AG09319 (cell line): Measurements from ENCODE around the gene CDC42BPB.

Source experiments
- DNase-seq: peaks from one replicate; pipeline ENCODE4 v3.0.0-alpha.2; 2010; ENCODE audit warnings: low read depth; ENCODE audit errors: extremely low read depth
- CTCF ChIP-seq: IDR thresholded peaks from 2 replicates; pipeline ENCODE4 v1.5.1; 2011; ENCODE audit warnings: low read depth, mild to moderate bottlenecking, inconsistent platforms, low read length, moderate library complexity

CDC42BPB gene

GRCh38 chr14:102935756-102936155 lies 121.6 kb downstream of the CDC42BPB start:
- no peak for DNase-seq
- TF ChIP-seq CTCF, result no peak

- TF ChIP-seq CTCF, result no peak
- DNase-seq, result no peak
Observed at GRCh38 chr14:102933618-102934231, 123.6 kb downstream of the CDC42BPB start.

- DNase-seq, result no peak
- no peak for TF ChIP-seq CTCF
Observed at GRCh38 chr14:102932484-102933248, 124.7 kb downstream of the CDC42BPB start.

GRCh38 chr14:102931580-102932285 lies 125.6 kb downstream of the CDC42BPB start:
- TF ChIP-seq CTCF, result no peak
- DNase-seq, result no peak

GRCh38 chr14:102930753-102931579 lies 126.4 kb downstream of the CDC42BPB start:
- no peak for TF ChIP-seq CTCF

GRCh38 chr14:102930138-102930752 lies 127.1 kb downstream of the CDC42BPB start:
- no peak for DNase-seq
- TF ChIP-seq CTCF, result no peak

More at GRCh38 chr14:102930753-102931579, 126.4 kb downstream of the CDC42BPB start:
- DNase-seq, result no peak
